IPS-11a (cell line): ENCODE results near the gene ZNF585A.

Source experiments
- H3K4me3 ChIP-seq: one replicate; pipeline ENCODE4 v1.5.1; 2013; ENCODE audit warnings: low read depth, low read length, control low read depth

The ZNF585A gene

GRCh38 chr19:37095859-37096258 lies 76.6 kb downstream of the ZNF585A start:
- H3K4me3 ChIP-seq: no peak overlapping the region
